Stimulated activated naive CD4-positive, alpha-beta T cell treated with Interleukin-2 at 50 U/mL for 16 hours (primary cell): Measurements from ENCODE around the gene MAP7D1.
A peak's percentile ranks its signal among the peaks of the same experiment; 100 is the strongest.

Source experiments
- DNase-seq: peaks from one replicate; lab custom pipeline; 2025; lab: John Stamatoyannopoulos, UW

MAP7D1 gene

DNA sequence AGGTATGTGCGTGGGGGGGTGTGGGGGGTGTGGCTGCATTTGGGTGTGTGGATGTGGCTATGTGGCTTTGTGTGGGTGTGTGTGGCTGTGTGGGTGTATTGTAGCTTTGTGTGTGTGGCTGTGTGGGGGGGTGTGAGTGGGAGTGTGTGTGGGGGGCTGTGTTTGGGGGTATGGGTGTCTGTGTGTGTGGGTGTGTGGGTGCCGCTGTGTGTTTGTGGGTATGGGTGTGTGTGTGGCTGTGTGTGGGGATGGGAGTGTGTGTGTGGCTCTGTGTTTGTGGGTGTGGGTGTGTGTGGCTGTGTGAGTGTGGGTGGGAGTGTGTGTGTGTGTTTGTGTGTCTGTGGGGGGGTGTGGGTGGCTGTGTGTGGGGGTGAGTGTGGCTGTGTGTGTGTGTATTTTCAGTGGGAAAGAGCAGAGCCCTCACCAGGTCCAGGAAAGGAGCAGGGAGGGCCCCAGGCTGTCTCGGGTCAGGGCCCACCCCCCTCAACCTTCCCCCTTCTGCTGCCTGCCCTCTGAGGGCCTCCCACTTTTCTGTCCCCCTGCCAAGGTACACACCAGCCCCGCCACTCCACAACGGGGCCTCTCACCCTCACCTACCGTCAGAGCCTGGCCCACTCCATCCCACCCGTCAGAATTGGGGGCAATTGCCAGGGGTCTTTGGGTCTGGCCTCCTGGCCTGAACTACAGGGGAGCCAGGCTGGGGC lies 29.0 kb upstream of the MAP7D1 start:
- DNase-seq = no peak

DNA sequence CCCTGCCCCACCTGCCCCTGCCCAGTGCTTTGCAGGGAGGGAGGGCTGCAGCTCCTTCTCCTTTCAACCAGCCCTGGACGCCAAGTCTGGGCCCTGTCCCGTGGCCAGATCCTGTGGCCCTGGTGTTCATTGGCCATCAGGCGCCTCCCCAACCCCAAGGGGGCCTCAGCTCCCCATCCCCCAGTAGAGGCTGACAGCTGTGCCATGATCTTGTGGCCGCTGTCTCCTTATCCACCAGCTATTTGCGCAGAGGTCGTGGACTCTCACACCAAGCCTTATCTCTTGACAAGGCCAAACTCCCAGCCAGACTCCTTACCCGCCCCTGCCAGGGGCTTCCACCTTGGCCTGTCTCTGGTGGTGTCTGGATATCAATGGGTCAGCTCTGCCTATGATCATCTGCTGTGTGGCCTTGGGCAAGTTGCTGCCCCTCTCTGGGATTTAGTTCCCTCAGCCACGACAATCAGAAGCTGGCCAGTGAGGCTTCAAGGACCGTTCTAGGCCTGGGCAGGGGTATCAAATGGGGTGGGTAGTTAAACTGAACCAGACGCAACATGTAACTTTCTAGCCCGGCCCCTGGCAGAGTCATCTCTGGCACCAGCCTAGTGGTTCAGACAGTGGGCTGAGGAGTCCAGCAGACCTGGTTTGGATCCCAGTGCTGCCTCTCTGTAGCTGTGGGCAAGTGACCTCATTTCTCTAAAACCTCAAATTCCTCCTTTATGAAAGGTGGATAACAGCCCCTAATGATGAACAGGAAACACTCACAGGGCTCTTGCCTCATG lies 27.6 kb upstream of the MAP7D1 start:
- DNase-seq = no peak

DNA sequence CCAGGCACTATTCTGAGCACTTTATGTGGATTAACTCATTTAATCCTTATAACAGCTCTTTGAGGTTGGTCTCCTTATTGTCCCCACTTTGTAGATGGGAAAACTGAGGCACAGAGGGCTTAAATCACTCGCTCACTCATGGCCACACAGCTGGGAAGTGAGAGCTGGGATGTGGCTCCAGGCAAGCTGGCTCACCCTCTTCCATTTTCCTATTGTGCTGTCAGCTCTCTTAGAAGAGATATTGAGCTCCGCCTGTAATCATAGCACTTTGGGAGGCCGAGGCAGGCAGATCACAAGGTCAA lies 27.1 kb upstream of the MAP7D1 start:
- DNase-seq = no peak

DNA sequence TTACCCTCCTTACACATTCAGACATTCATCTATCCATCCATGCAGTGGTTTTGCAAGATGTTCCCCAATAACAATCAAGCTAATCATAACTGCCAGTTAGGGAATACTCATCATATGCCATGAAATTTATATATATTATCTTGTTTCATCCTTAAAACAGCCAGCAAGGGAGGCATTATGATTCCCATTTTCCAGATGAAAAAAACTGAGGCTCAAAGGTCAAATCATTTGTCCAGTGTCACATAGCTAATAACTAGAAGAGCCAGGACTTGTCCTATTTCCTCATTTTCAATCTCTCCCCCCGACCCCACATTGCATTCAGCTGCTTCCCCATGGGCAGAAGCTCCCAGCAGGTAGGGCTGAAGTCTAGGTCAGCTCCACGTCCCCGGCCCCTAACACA lies 23.9 kb upstream of the MAP7D1 start:
- no peak for DNase-seq

DNA sequence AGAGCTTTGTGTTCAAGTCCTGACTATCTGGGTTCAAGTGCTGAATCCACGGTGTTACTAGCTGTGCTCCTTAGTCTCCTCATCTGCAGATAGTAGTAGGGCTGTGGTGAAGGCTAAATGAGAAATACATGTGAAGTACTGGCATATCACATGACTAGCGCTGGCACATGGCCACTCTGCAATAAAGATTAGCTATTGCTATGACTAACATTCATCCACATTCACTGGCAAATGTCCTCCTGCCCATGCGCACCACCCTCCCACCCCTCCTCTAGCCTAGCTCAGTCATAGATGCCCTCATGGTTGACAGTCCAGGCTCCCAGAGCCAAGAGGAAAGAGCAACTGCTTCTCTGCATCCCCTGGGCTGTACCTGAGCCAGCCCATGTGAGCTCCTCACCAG lies 22.5 kb upstream of the MAP7D1 start:
- no peak for DNase-seq

DNA sequence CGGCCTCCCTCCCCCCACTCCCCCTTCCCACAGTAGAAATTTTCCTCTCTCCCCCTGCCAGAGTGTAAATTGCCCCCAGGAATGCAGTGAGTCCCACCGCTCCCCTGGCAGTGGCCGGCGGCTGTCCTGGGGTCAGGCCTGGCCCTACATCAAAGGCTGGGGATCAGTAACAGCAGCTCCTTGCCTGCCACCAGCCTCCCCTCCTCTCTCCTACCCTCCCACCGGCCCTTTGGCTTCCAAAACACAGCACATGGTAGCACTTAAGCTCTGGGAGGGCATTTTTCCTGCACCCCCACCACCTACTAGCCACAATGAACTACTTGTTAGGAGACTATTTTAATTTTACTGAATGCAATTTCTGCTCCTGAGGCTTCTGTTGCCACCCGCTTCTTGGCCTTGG lies 21.9 kb upstream of the MAP7D1 start:
- DNase-seq = no peak

DNA sequence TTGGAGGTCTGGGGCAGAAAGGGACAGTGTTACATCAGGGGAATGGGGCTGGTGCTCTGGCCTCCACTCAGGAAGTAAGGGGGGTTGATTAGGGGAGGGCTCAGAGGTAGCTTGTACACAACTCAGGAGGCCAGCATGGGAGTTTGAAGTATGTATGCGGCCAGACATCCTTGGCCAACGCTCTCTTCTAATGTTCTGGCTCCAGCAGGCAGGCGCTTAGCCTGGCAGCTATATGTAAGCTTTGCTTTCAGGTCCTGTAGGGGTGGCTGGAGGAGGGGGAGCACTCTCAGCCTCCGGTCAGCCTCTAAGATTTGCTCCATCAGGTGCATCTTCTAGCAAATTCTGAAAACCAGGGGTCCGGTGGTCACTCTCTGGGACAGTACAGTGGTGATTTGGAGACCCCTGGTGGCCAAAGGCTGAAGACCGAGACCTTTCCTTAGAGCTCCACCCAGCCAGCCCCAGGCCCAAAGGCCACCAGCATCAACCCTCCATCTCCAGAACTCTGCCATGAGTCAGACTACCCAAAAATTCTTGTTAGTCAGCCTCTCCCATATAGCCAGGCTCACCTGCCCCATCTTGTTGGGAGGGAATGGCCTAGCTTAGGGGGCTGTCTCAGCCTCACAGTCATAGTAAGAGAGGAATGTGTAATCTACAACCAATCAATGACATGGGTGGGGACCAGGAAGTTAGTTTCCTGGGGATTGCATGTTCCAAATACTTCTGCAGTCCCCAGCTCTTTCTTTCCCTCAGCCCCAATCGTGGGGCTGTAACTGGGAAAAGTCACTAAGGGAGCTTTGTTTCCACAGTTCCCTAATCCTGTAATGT lies 21.2 kb upstream of the MAP7D1 start:
- DNase-seq = no peak

DNA sequence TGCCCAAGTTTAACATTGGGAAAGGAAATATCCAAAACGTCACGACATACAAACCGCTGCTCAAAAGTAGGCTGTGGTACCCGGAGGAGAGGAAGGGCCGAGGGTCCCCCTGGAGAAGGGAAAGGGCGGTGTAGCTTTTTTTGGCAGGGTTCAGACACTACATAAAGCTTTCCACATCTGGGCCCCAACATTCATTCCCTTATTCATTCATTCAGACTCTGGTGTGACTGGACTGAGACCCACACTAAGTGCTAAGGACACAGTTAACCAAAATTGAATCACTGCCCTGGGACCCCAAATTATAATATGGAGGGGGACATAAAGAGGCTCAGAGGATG lies 20.7 kb upstream of the MAP7D1 start:
- DNase-seq = no peak

DNA sequence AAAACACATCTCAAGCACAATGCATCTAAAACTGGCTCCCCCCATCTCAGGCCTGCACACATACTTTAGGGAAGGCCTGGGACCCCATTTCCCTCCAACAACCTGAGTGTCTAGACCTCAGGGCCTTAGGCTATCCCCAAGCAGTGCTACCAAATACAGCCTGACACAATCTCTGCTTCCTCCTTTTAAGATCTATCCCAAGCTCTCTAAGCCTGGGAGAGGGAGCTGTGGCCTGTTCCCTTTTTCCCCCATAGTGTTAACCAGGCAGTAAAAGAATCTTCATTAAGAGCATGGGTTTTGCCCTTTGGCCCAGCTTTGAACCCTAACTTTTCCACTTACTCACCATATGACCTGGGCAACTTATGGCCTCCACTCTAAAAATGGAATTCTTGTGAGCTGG lies 20.2 kb upstream of the MAP7D1 start:
- DNase-seq = no peak

DNA sequence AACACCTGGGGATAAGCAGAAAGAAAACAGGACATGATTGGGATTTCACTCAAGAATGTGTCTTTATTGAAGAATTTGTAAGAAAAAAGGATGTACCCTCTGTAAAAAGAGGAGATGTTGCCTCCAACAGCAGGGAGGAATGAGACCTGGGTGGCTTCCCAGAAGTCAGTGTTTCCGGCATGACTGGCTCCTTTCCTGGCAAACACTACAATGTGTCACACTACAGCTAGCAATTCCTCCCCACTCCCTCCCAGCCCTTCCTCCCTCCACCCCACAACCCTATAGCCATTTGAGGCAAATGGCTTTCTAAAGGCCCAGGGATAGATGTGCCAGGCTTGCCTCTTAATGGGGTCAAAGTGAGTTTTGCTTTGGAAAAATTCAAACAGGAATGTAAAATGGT lies 19.4 kb upstream of the MAP7D1 start:
- no peak for DNase-seq

DNA sequence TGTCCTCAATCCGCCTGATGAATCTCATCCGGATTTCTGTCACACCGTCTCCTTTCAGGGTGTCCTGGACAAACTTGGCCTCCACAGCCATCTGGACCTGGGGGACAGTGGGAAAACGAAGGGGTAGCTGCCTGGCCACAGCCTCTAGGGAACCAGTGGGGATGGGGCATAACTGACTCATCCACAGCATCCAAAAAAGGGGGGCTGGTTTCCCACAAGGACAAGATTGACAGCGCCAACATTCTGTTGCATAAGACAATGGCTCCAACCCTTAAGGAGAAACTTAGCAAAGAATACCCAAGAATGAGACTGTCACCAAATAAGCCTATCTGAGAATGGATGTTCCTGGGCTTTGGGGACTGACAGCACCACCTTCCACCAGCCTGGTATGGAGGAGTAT lies 18.7 kb upstream of the MAP7D1 start:
- no peak for DNase-seq

DNA sequence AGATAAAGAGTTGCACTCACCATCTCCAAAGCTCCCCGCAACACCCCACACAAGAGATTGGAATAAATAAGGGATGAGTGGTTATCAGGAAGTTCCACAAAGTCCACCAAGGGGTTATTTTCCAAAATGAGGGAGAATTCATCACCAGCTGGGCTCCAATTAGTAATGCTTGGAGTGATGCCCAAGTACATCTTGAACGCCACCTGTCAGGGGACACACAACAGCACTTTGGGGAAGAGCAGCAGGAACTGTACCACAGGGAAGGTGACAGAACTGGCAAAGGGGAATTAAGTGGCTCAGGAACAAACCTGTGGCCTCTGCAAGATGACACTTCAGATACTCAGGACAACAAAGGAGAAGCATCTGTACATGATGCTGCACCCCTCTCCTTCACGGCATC lies 18.2 kb upstream of the MAP7D1 start:
- no peak for DNase-seq

DNA sequence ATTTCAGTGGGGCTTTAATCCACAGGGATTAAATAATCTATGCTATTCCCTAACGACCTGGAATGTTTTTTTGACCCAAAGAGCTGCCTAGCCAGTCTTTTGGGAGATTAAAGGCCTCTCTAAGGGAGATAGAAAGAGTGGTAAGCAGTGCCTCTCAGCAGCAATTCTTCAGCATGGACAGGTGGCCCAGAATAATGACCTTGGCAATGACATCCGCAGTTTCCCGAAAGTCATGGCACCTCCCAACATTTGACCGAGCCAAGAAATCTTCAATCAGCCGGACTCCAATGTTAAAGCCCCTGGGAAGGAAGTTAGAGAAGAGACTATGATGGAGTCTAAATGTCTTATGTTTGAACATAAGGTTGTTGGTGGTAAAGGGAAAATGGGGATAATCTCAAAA lies 16.4 kb upstream of the MAP7D1 start:
- DNase-seq = no peak

DNA sequence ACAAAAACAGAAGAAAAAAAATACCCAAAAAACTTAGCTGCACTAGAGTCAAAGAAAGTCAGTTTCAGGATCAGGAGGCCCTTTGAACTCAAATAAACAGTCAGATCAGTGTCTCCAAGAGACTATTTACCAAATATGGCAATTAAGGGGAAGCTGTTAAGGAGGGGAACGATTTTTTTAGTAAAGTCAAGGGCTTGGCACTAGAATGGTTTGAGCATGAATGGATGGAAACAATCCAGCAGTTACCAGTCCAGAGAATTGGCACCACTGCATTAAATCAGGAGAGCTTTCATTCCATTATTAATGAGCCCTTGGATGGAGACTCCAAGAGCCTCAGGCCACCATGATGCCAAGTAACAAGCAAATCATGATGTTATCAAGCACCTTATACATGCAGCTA lies 13.8 kb upstream of the MAP7D1 start:
- no peak for DNase-seq

DNA sequence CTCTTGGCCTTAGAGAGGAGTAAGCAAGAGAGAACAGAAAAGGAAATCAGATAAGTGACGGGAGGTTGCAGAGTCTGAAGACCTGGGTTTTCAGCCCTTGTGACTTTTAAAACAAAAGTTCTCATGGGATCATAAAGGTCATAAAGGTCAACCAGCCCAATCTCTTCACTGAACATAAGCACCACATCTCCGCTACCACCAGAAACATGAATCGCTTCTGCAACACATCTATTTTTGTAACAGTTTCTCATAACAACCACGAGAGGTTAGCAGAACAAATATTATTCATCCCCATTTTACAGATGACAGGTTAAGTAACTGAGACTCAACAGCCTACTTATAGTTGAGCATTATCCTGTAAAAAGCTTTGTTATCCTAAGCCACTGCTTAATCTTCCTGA lies 12.5 kb upstream of the MAP7D1 start:
- DNase-seq = no peak

DNA sequence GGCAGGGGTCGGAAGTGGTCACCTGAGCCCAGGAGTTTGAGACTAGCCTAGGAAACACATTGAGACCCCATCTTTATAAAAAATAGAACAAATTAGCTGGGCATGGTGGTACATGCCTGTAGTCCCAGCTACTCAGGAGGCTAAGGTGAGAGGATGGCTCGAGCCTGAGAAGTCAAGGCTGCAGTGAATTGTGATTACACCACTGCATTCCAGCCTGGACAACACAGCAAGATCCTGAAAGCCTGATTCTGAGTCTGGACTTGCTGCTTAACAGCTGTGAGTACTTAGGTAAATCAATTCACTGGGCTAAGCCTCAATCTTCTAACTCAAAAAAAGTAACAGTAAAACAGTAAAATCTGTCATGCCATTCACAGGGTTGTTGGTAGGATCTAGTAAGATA lies 11.5 kb upstream of the MAP7D1 start:
- no peak for DNase-seq

DNA sequence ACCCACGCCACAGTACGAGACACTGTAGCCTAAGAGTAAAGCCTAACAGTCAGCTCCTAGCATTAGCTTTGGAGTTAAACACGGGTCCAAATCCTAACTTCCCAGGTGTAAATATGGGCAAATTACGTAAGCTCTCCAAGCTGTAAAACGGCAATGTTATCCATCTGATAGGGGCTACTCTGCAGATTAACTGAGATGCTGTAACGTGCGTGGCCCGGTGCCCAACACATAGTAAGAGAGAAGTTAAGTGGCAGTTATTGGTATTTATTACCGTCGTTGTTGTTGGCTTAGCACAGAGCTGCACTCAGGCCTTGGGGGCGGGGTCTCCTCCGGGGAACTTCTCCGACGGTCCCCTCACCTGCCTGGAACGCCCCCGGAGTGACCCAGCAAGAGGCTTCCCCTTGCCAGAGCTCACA lies 7.1 kb upstream of the MAP7D1 start:
- DNase-seq = no peak

DNA sequence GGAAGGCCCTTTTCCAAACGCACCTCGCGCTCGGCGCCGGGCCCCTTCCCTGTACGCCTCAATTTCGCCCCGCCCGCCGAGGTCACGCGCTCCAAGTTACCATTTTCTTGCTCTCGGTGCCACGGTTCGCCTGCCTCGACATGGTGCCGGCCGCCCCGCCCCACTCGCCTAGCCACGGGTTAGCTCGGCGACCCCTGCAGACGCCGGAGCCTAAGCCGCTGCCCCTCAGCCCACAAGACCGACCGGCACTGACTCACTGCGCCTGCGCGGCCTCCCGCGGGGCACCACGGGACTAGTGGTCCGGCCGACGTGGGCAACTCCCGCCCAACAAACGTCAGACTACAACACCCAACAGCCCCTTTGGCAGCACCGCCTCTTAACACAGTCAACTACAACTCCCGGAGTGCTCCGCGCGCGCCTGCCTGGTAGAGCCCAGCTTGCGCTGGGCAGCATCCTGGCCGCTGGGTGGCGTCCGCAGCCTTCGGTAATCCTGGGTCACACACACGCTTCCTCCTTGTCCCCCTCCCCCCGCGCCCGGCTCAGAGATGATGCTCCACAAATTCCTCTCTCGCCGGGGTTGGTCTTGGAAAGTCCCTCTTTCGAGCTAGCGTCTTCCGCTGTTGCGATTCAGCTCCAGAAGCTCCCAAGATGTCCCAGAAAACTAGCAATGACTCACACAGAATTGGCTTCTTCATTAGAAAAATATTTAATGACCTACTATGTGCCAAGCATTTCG lies 6.6 kb upstream of the MAP7D1 start, which contains the start of gene TRAPPC3:
TSS of gene TRAPPC3 (minus strand) at position 250 of the 736 bp plus-strand sequence. CDS start at position 142, 108 bp downstream.
- DNase-seq = peak; percentile 100

DNA sequence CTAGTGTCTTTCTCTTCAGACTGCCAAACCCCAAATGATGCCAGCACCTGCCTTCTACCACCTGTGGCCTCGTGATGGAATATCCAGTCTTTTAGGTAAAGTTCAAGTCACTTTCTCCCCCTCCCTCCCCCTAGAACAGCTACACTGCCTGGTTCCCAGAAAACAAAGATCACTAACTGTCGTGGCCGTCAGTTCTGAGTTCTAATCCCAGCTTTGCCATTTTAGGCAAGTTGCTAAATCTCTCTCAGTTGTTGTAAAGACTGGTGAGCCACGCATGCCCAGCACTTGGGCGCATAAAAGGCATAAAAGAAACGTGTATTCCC lies 6.0 kb upstream of the MAP7D1 start:
- no peak for DNase-seq

DNA sequence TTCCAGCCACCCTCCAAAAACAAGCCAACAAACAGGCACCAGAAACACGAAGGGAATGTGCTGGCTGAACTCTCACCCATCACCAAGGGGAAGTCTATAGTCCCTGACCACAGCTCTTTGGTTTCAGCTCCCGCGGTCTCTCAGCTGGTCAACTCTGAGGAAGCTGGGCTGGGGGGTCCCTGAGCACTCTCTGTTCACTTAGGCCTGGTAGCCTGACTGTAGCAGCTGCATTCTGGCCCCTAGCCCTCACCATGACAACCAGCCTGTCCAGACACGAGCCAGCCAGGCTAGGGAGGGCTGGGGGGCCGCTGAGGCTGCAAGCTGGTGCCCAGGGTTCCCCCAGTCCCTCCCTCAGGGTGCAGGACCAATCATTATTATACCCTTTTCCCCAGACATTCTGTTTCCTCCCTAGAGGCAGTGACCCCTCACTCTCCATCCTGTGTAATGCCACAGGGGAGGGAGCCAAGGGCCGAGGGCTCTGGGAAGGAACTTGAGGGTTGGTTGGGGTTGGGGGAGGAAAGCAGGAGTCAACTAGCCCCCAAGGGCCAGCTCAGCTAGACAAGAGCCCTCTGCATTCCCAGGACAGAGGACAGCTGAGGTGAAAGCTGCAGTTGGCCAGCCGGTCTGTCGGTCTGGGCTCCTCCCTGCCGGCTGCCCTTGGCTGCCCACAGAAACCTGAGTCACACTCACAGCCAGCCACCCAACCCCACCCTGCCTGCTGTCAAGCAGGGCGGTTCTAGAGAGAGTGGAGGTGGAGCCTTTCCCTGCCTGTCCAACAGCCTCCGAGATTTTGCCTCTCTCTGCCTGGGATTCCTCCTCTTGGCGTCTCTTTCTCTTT lies 5.4 kb upstream of the MAP7D1 start:
- peak; percentile 72 for DNase-seq

DNA sequence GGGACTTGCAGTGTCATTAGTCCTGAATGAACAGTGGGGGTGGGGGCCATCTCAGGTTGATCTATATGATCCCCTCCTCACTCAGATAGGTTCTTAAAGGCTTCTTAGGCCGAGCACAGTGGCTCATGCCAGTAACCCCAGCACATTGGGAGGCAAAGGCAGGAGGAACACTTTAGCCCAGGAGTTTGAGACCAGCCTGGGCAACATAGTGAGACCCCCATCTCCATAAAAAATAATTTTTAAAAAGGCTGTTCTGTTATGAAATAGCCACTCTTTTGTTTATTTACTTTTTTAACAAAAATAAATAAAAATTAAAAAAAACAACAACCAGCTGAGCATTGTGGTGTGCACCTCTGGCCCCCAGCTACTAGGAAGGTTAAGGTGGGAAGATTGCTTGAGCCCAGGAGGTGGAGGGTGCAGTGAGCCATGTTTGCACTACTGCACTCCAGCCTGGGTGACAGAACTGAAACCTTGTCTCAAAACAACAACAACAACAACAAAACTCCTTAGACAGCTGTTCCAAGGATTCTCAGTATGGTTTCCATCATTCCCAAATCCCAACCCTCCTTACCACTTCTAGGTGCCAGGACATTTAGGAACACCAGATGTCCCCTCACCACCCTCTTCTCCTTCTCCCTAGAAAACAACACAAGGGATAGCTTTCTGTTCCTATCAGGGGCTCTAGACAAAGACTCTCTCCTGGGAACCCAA lies 4.7 kb upstream of the MAP7D1 start:
- DNase-seq = no peak
